Pancreas (tissue), 10 donors: Measurements from ENCODE around the gene SGCA. TPM values are rescaled to one million over a fixed set of nuclear protein-coding genes. Genes with fewer than 3 reads are reported as not detected.

Experiments used
- ATAC-seq, 4 donors: fragments of 200-7000 bp; cut with Tn5 transposase; one replicate each; pipeline versions ENCODE4 v1.8.0 to v1.9.1; 2020; ENCODE audit warnings: mild to moderate bottlenecking in 4 of 4, moderate library complexity in 4 of 4
- DNase-seq, 6 donors: peaks; one replicate each; pipeline ENCODE4 v3.0.0-alpha.2; 2020
- FAIRE-seq: peaks from 2 replicates; lab custom pipeline; 2012; peaks lifted over from hg19 to GRCh38; lab: Jason Lieb, UNC
- H3K27ac ChIP-seq, 4 donors: fragments of 200-600 bp; sonication (generic); 1 replicate in 3 of 4; 2 replicates in 1 of 4; pipeline versions ENCODE4 v1.5.0 to v1.8.0; 2020
- H3K27me3 ChIP-seq, 4 donors: fragments of 200-600 bp; one replicate each; pipeline ENCODE4 v1.8.0; 2021
- H3K36me3 ChIP-seq, 3 donors: fragments of 200-600 bp; sonication (generic) in 1 of 3; one replicate each; pipeline versions ENCODE4 v1.5.0 to v1.8.0; 2020 to 2021
- H3K4me1 ChIP-seq, 3 donors: fragments of 200-600 bp; one replicate each; pipeline ENCODE4 v1.8.0; 2021
- H3K4me3 ChIP-seq, 4 donors: fragments of 200-600 bp; sonication (generic) in 2 of 4; one replicate each; pipeline versions ENCODE4 v1.5.0 to v1.8.0; 2020 to 2021
- H3K9me3 ChIP-seq, 4 donors: fragments of 200-600 bp; one replicate each; pipeline ENCODE4 v1.8.0; 2021
- CTCF ChIP-seq, 4 donors: fragments of 200-600 bp; sonication (generic) in 3 of 4; IDR thresholded peaks; one replicate each; pipeline versions ENCODE4 v1.5.0 to v1.8.0; 2021; ENCODE audit warnings: antibody characterized with exemption in 4 of 4
- WGBS, 2 donors: extraction: QIAGEN DNeasy Blood & Tissue Kit; methylation state at CpG; one replicate each; pipeline ENCODE4 v1.1.7; 2013; 5-methylcytosine and 5-hydroxymethylcytosine counted together
- intact Hi-C, 3 donors: fragments of 100-400 bp; cut with DNase I; formaldehyde crosslinking; loops; one replicate each; pipeline versions ENCODE4 v1.11.1 to v1.14.2; 2022
- polyA plus RNA-seq, 2 donors: library from polyadenylated mRNA; stranded (reverse); fragments of 200-250 nt; gene quantifications; one replicate each; pipeline ENCODE4 v1.2.3, GENCODE V29; 2013
- total RNA-seq, 6 donors: library from RNA; stranded (reverse); fragmentation: NEBNext Ultra II Directional in 4 of 6; extraction: Animal tissue kit (Norgen Biotek cat#: 25700) in 4 of 6; gene quantifications; one replicate each; pipeline versions ENCODE4 v1.2.1 to v1.2.4, GENCODE V29; 2021 to 2023
- donor health status: healthy with polysubstance abuse.
- donor health status: DM: no; HTN: no; CAD: no; lungs with moderate emphysema.
- donor health status: DM: no; HTN: no; CAD: no.
- donor health status: control.
- donor health status: control.
- donor health status: Bipolar disorder and iron deficiency.
- donor health status: DM: yes; HTN: yes; CAD: no.
- donor health status: DM: no; HTN: no; CAD: no.
- donor health status: DM: no; HTN: no; CAD: no.
- donor health status: DM: yes; HTN: yes; CAD: no.

The SGCA gene
- total and polyA plus RNA-seq, 8 donors, result 0.31 to 3.0 (median 1.1) TPM; not detected in 3

GRCh38 chr17:50120475-50121253 lies 45.1 kb upstream of the SGCA start:
- FAIRE-seq (no peak), ATAC-seq (no peak), DNase-seq (no peak)
- no peaks in the 10 kb centered on the region for H3K27me3 ChIP-seq
- H3K4me1 ChIP-seq, result peaks cover 0 to 6% (median 0%) of the 10 kb centered on the region in 3 donors
- intact Hi-C loops, result no loop called here
- H3K9me3 ChIP-seq, result no peaks in the 10 kb centered on the region
- 85 to 93% methylated on average over 7 of the region's 7 CpGs for WGBS, 2 donors
- no peak overlapping the region for H3K4me3 ChIP-seq
- H3K27ac ChIP-seq, result no peak overlapping the region
- TF ChIP-seq CTCF (IDR thresholded peaks at IDR 0.05), result no peak
- no peaks in the 10 kb centered on the region for H3K36me3 ChIP-seq

DNA sequence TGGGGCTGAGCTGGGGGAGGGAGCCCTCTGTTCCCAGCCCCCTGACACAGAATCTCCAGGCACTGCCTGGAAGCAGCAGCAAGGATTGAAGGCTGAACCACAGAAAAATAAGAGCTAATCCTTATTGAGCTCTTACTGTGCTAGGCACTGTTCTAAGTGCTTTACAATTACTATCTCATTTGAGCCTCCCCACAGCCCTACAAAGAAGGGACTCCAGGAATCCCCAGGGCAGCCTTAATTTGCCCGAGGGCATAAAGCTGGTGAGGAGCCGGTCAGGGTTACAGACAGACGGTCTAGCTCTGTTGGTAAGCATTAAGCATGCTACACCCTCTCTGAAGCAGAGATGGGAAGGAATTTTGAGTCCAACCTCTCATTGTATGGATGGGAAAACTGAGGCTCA lies 42.9 kb upstream of the SGCA start:
- DNase-seq (no peak), ATAC-seq (no peak), FAIRE-seq (no peak)
- H3K27ac ChIP-seq, result no peak overlapping the region
- TF ChIP-seq CTCF (IDR thresholded peaks at IDR 0.05), result no peak
- H3K27me3 ChIP-seq, result no peaks in the 10 kb centered on the region
- no peaks in the 10 kb centered on the region for H3K4me1 ChIP-seq
- no peaks in the 10 kb centered on the region for H3K9me3 ChIP-seq
- no peaks in the 10 kb centered on the region for H3K36me3 ChIP-seq
- WGBS, 2 donors, result 83 to 87% methylated on average over 3 of the region's 3 CpGs
- intact Hi-C loops, result no loop called here
- H3K4me3 ChIP-seq, result no peak overlapping the region

DNA sequence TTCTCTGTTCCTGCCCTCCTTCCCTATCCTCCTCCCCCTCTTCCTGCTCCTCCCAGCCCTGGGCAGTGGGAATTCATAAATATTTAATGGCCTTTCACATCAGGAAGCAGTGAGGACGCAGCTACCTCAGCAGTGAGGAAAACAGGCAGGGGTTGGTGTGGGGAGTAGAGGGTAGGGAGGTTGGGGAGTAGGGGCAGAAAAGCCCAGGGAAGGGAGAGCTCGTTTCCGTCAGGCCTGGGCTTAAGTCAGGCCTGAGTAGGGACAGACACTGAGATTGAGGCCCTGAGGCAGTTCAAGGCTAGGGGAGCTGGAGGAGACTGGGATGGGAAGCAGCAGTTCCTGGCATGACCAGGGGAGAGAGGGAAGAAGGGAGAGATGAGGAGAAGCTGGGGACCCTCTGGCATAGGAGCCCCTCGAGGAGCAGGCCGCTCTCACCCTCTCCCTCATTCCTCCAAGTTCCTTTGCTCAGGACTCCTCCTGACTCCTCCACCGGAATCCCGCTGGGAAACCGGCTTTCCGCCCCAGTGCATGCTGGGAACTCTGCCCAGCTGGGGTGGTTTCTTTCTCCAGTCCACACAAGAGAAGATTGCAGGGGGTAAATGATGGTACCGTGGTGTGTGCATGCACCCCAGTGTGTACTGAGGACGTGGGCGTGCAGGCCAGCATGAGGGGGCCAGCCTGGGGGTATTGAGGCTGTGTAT lies 42.0 kb upstream of the SGCA start:
- intact Hi-C loops, result no loop called here
- FAIRE-seq (no peak), ATAC-seq (peak in 2 of 4 donors; percentile 50 to 54), DNase-seq (no peak)
- 49% methylated on average over 12 of the region's 12 CpGs for WGBS, 2 donors
- H3K27ac ChIP-seq, result no peak overlapping the region
- no peaks in the 10 kb centered on the region for H3K36me3 ChIP-seq
- no peak overlapping the region for H3K4me3 ChIP-seq
- H3K9me3 ChIP-seq, result no peaks in the 10 kb centered on the region
- no peaks in the 10 kb centered on the region for H3K27me3 ChIP-seq
- TF ChIP-seq CTCF (IDR thresholded peaks at IDR 0.05), result no peak
- H3K4me1 ChIP-seq, result no peaks in the 10 kb centered on the region

- intact Hi-C loops, result no loop called here
- peaks cover 0 to 3% (median 2%) of the 10 kb centered on the region in 3 donors for H3K4me1 ChIP-seq
- ATAC-seq (no peak), DNase-seq (no peak), FAIRE-seq (no peak)
- no peak overlapping the region for H3K4me3 ChIP-seq
- TF ChIP-seq CTCF (IDR thresholded peaks at IDR 0.05), result no peak
- no peaks in the 10 kb centered on the region for H3K36me3 ChIP-seq
- no peak overlapping the region for H3K27ac ChIP-seq
- peaks cover 0 to 8% (median 0%) of the 10 kb centered on the region in 4 donors for H3K27me3 ChIP-seq
- H3K9me3 ChIP-seq, result no peaks in the 10 kb centered on the region
- 82 to 92% methylated on average over 4 of the region's 4 CpGs for WGBS, 2 donors
Observed at GRCh38 chr17:50125420-50125997, 40.3 kb upstream of the SGCA start.
